COLO829 (cell line): ENCODE data around the gene GSTT4.
"Not testable (repeated sequence)": the region's sequence is repeated elsewhere in the genome, so short reads cannot be mapped to it uniquely, and the experiment has no call there.

ENCODE experiments used
- DNase-seq: peaks from one replicate; pipeline ENCODE4 v3.0.0; 2012; ENCODE audit warnings: low spot score

Gene GSTT4

DNA sequence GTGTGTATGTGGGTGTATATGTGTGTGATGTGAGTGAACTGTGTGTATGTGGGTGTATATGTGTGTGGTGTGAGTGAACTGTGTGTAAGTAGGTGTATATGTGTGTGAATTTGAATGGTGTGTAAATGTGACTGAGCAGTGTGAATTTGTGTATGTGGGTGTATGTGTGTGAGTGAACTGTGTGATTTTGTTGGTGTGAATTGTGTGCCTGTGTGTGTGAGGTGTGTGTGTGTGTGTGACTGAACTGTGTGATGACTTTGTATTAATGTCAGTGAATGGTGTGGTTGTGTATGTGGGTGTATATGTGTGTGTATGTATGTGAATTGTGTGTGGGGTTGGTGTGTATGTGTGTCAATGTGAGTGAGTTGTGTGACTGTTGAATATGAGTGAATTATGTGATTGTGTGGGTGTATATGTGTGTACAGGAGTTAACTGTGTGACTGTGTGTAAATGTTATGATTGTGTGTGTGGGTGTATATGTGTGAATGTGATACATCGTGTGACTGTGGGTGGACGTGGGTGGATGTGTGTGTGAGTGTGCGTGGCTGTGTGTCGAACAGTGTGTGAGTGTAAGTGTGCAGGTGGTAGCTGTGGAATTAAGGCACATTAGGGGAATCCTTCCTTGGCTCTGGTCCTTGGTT, 18.6 kb downstream of the GSTT4 start:
- DNase-seq = not testable (repeated sequence)

DNA sequence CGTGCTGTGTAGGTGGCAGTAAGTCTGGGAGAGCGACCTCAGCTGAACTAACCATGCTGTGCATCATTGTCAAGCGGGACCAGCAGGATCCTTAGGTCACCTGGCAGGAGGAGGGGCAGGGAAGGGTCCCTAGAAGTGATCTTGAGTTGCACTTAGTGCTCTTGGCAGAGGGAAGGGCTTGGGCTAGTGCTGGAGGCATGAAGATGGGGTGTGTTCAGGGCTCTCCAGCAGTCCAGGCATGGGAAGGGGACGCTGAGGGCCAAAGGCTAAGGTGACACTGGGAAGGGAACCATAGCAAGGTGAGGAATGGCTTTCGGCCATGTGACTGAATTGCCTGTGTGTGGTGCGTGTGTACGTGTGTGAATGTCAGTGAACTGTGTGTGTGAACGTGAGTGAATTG, 19.2 kb downstream of the GSTT4 start:
- not testable (repeated sequence) for DNase-seq

GRCh38 chr22:23984430-23984829, 20.8 kb downstream of the GSTT4 start:
- peak; percentile 31 for DNase-seq

DNA sequence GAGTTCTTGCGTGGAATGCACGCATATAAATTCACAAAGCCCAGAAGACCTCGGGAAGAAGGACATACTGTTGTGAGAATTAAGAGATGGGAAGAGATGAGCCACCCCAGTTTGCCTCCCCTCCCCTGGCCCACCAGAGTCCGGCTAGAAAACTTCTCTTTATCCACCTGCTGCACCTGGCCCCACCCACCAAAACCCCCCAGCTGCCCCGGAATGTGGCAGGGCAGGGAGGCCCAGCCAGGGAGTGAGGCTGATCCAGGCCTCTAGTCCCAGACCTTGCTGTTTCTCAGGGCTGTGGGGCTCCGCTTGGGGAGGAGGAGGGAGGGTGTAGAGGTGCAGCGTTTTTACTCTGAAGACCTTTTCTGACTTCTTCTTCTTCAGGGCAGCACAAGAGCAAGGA, 24.7 kb downstream of the GSTT4 start:
- DNase-seq = not testable (repeated sequence)

DNA sequence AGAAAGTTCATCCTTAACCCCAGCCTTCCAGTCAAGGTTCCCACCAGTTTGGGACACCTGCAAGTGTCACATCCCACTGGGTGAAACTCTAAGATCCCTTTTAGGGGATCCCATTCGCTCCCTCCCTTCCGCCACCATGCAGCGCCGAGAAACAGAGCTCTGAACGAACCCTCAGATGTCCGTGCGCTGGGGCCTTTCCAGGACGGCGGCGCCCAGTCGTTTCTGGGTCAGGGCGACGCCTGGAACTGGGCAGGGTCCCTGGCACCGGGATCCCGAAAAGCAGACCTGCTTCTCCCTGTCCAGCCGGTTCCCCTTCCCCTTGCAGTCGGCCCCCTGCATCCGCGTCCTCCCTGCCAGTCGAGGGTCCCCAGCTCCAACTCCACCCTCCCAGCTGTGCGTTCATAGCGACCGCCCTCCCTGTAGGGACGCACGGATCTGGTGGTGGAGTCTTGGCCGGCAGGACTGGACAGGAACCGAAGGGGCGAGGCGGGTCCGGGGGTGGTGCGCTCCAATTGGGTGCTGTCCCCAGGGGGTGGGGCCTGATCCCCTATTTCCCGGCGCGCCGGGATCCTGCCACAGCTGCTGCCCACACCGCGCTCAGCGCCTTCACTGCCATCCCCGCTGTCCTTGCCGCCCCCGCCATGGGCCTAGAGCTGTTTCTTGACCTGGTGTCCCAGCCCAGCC, 25.6 kb downstream of the GSTT4 start, which contains the start of gene GSTT2:
Gene GSTT2 (plus strand): TSS at position 578 of the 684 bp plus-strand sequence.
- not testable (repeated sequence) for DNase-seq

DNA sequence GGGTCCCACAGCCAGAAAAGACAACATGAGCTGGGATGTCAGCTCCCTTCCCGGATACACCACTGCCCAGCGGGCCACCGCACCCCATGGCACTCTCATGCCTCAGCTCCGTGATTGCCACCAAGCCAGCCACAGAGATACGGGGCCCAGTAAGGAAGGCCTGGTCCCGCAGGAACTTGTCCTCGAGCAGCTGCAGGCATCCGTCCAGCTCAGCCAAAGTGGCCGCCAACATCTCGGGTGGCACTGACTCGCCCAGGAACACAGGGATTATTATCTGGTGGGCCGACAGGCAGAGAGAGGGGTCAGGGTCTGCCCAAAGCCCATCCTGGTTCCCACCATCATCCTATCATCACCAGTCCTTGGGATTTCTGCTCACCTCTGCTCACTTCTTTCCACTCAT, 27.9 kb downstream of the GSTT4 start:
- DNase-seq = not testable (repeated sequence)

GRCh38 chr22:23974836-23975352, 30.4 kb downstream of the GSTT4 start:
- DNase-seq = not testable (repeated sequence)

DNA sequence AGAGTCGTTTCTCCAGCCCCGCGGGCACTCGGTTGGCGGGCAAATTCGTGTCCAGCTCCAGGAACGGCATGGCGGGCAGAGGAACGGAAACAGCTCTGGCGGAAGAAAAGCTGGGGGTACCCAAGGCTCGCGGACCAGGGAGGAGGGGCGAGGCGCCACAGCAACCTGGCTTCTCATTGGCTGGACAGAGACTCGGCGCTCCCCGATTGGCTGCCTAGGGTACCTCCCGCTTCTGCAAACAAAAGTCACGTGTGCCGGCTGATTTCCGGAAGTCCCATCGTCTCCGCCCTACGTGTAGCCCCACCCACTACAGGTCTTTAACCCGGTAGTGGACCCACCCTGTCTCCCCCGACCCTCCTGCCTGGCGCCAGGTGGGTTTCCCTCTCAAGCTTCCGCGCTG, 30.9 kb downstream of the GSTT4 start, which contains the start of gene DDT:
Gene DDT (minus strand): TSS at position 97 of the 400 bp plus-strand sequence. CDS start 27 bp downstream, at position 70.
- not testable (repeated sequence) for DNase-seq

GRCh38 chr22:23971927-23972326, 33.3 kb downstream of the GSTT4 start:
- not testable (repeated sequence) for DNase-seq

- no peak for DNase-seq
These were observed 34.3 kb downstream of the GSTT4 start for GRCh38 chr22:23970816-23971486.

DNA sequence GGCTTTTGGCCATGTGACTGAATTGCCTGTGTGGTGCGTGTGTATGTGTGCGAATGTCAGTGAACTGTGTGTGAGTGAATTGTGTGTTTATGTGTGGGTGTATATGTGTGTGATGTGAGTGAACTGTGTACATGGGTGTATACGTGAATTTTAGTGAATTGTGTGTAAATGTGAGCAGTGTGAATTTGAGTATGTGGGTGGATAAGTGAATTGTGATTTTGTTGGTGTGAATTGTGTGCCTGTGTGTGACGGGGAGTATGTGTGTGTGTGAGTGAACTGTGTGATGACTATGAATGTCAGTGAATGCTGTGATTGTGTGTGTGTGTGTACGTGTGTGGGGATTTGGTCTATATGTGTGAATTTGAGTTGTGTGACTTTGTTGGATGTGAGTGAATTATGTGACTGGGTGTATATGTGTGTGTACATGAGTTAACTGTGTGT, 35.0 kb downstream of the GSTT4 start:
- no peak for DNase-seq

GRCh38 chr22:23969071-23969470, 36.2 kb downstream of the GSTT4 start:
- DNase-seq = no peak

DNA sequence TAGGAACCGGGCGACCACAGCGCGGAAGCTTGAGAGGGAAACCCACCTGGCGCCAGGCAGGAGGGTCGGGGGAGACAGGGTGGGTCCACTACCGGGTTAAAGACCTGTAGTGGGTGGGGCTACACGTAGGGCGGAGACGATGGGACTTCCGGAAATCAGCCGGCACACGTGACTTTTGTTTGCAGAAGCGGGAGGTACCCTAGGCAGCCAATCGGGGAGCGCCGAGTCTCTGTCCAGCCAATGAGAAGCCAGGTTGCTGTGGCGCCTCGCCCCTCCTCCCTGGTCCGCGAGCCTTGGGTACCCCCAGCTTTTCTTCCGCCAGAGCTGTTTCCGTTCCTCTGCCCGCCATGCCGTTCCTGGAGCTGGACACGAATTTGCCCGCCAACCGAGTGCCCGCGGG, 38.7 kb downstream of the GSTT4 start, which contains the start of gene DDTL:
Gene DDTL (plus strand): TSS at position 321 of the 400 bp plus-strand sequence. CDS start 27 bp downstream, at position 348.
- DNase-seq = not testable (repeated sequence)

DNA sequence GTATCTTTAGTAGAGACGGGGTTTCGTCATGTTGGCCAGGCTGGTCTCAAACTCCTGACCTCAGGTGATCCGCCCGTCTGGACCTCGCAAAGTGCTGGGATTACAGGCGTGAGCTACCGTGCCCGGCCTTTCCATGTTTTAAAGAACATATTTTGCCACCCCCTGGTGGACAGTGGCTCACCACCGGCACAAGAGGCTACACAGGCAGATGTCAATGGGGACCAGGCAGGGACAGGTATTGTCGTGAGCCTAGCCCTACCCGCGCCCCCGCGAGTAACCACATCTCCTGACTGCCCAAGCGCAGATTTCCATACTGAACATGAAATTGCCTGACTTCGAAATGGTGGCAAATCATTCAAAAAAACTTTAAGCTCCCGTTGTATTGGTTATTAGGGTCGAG, 39.2 kb downstream of the GSTT4 start:
- not testable (repeated sequence) for DNase-seq

DNA sequence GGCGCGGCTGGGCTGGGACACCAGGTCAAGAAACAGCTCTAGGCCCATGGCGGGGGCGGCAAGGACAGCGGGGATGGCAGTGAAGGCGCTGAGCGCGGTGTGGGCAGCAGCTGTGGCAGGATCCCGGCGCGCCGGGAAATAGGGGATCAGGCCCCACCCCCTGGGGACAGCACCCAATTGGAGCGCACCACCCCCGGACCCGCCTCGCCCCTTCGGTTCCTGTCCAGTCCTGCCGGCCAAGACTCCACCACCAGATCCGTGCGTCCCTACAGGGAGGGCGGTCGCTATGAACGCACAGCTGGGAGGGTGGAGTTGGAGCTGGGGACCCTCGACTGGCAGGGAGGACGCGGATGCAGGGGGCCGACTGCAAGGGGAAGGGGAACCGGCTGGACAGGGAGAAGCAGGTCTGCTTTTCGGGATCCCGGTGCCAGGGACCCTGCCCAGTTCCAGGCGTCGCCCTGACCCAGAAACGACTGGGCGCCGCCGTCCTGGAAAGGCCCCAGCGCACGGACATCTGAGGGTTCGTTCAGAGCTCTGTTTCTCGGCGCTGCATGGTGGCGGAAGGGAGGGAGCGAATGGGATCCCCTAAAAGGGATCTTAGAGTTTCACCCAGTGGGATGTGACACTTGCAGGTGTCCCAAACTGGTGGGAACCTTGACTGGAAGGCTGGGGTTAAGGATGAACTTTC, 44.0 kb downstream of the GSTT4 start, which contains the start of gene GSTT2B:
Gene GSTT2B (minus strand): TSS at position 112 of the 688 bp plus-strand sequence. CDS start 64 bp downstream, at position 48.
- not testable (repeated sequence) for DNase-seq

DNA sequence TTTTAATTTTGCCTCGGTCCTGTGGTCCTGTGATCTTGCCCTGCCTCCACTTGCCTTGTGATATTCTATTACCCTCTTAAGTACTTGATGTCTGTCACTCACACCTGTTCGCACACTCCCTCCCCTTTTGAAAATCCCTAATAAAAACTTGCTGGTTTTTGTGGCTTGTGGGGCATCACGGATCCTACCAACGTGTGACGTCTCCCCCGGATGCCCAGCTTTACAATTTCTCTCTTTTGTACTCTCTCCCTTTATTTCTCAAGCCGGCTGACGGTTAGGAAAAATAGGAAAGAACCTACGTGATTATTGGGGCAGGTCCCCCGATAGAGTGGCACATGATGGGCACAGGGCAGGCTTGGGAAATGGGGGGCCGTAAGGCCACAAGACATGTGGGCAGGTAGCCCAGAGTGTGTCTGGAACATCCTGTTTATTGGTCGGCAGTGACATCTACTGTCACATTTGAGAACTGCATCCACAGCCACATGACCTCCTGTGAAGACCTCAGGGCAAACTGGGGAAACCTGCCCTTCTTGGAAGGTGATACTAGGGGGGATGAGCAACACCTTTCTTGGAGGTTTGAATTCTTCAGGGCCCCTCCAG, 48.9 kb downstream of the GSTT4 start:
- peak; percentile 40 for DNase-seq

DNA sequence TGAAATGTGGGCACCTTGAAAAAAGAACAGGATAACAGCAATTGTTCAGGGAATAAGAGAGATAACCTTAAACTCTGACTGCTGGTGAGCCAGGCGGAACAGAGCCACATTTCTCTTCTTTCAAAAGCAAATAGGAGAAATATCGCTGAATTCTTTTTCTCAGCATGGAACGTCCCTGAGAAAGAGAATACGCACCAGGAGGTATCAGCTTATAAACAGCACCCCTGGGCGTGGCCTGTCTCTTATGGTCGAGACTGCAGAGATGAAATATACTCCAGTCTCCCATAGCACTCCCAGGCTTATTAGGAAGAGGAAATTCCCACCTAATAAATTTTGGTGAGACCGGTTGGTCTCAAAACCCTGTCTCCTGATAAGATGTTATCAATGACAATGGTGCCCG, 49.4 kb downstream of the GSTT4 start:
- DNase-seq = not testable (repeated sequence)

GRCh38 chr22:23954991-23955305, 50.3 kb downstream of the GSTT4 start:
- not testable (repeated sequence) for DNase-seq

DNA sequence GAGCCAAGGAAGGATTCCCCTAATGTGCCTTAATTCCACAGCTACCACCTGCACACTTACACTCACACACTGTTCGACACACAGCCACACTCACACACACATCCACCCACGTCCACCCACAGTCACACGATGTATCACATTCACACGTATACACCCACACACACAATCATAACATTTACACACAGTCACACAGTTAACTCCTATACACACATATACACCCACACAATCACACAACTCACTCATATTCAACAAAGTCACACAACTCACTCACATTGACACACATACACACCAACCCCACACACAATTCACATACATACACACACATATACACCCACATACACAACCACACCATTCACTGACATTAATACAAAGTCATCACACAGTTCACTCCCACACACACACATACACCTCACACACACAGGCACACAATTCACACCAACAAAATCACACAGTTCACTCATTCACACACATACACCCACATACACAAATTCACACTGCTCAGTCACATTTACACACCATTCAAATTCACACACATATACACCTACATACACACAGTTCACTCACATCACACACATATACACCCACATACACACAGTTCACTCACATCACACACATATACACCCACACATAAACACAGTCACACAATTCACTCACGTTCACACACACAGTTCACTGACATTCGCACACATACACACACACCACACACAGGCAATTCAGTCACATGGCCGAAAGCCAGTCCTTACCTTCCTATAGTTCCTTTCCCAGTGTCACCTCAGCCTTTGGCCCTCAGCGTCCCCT, 50.9 kb downstream of the GSTT4 start:
- DNase-seq = not testable (repeated sequence)

GRCh38 chr22:23953485-23953884, 51.8 kb downstream of the GSTT4 start:
- DNase-seq = not testable (repeated sequence)
